Stimulated activated naive CD8-positive, alpha-beta T cell treated with anti-CD3 and anti-CD28 coated beads, Interleukin-15, amount 100 ng/mL, for 72 hours (primary cell): ENCODE results near the gene PKD1L1.

ENCODE experiments used
- ATAC-seq: fragments of 150-1000 bp; cut with Tn5 transposase; 2 replicates; pipeline ENCODE4 v1.10.0; 2021; ENCODE audit warnings: mild to moderate bottlenecking, moderate library complexity
- DNase-seq, 2 donors: peaks; one replicate each; pipeline ENCODE4 v3.0.0; 2021 to 2022
- H3K27ac Mint-ChIP-seq, 2 donors: one replicate each; pipeline ENCODE4 v1.8.0; 2022; ENCODE audit warnings: mild to moderate bottlenecking in 2 of 2, mixed read lengths in 2 of 2, moderate library complexity in 2 of 2
- H3K27me3 Mint-ChIP-seq: one replicate; pipeline ENCODE4 v1.8.0; 2022; ENCODE audit warnings: mixed read lengths
- H3K4me1 Mint-ChIP-seq: one replicate; pipeline ENCODE4 v1.8.0; 2022; ENCODE audit warnings: mild to moderate bottlenecking, mixed read lengths
- H3K4me3 Mint-ChIP-seq, 2 donors: one replicate each; pipeline ENCODE4 v1.8.0; 2022; ENCODE audit warnings: mild to moderate bottlenecking in 2 of 2, mixed read lengths in 2 of 2, moderate library complexity in 1 of 2
- H3K9me3 Mint-ChIP-seq, 2 donors: one replicate each; pipeline ENCODE4 v1.8.0; 2022; ENCODE audit warnings: mixed read lengths in 2 of 2

Gene PKD1L1

GRCh38 chr7:47780555-47780954, 167.7 kb downstream of the PKD1L1 start:
- ATAC-seq, result no peak
- Mint-ChIP-seq H3K27ac (no peak overlapping the region), H3K4me1 (no peaks in the 10 kb centered on the region), H3K4me3 (no peak overlapping the region), H3K27me3 (peaks cover 5% of the 10 kb centered on the region), H3K9me3 (no peaks in the 10 kb centered on the region)
- no peak for DNase-seq

- H3K4me1 Mint-ChIP-seq, result no peaks in the 10 kb centered on the region
- no peak overlapping the region for H3K4me3 Mint-ChIP-seq
- H3K27ac Mint-ChIP-seq, result no peak overlapping the region
Observed at GRCh38 chr7:47779341-47779771, 168.9 kb downstream of the PKD1L1 start.

GRCh38 chr7:47778153-47778661, 170.1 kb downstream of the PKD1L1 start:
- H3K4me3 Mint-ChIP-seq, result no peak overlapping the region
- no peak overlapping the region for H3K27ac Mint-ChIP-seq
- ATAC-seq, result no peak
- no peaks in the 10 kb centered on the region for H3K9me3 Mint-ChIP-seq
- no peak for DNase-seq
- no peaks in the 10 kb centered on the region for H3K4me1 Mint-ChIP-seq
- H3K27me3 Mint-ChIP-seq, result peaks cover 5% of the 10 kb centered on the region

More at GRCh38 chr7:47779341-47779771, 168.9 kb downstream of the PKD1L1 start:
- Mint-ChIP-seq H3K9me3 (no peaks in the 10 kb centered on the region), H3K27me3 (peaks cover 5% of the 10 kb centered on the region)
- DNase-seq (no peak), ATAC-seq (no peak)

- H3K27me3 Mint-ChIP-seq, result peaks cover 7% of the 10 kb centered on the region
- no peak for ATAC-seq
- H3K4me1 Mint-ChIP-seq, result no peaks in the 10 kb centered on the region
- H3K27ac Mint-ChIP-seq, result no peak overlapping the region
- DNase-seq, result no peak
- no peaks in the 10 kb centered on the region for H3K9me3 Mint-ChIP-seq
- no peak overlapping the region for H3K4me3 Mint-ChIP-seq
Observed at GRCh38 chr7:47777531-47778152, 170.6 kb downstream of the PKD1L1 start.

- Mint-ChIP-seq H3K4me1 (no peaks in the 10 kb centered on the region), H3K9me3 (no peaks in the 10 kb centered on the region), H3K4me3 (no peak overlapping the region), H3K27me3 (peaks cover 8% of the 10 kb centered on the region), H3K27ac (no peak overlapping the region)
- ATAC-seq (no peak), DNase-seq (no peak)
Observed at GRCh38 chr7:47776335-47776734, 171.9 kb downstream of the PKD1L1 start.

- Mint-ChIP-seq H3K4me3 (no peak overlapping the region), H3K4me1 (no peaks in the 10 kb centered on the region), H3K27me3 (peaks cover 8% of the 10 kb centered on the region), H3K27ac (no peak overlapping the region), H3K9me3 (no peaks in the 10 kb centered on the region)
- DNase-seq, result no peak
- no peak for ATAC-seq
Observed at GRCh38 chr7:47775238-47775637, 173.0 kb downstream of the PKD1L1 start.

- Mint-ChIP-seq H3K27ac (no peak overlapping the region), H3K4me3 (no peak overlapping the region), H3K27me3 (peaks cover 8% of the 10 kb centered on the region), H3K4me1 (no peaks in the 10 kb centered on the region), H3K9me3 (peaks cover 5 to 7% of the 10 kb centered on the region in 2 donors)
- DNase-seq (no peak), ATAC-seq (no peak)
Observed at GRCh38 chr7:47772492-47772891, 175.8 kb downstream of the PKD1L1 start.

GRCh38 chr7:47771990-47772360, 176.3 kb downstream of the PKD1L1 start:
- H3K9me3 Mint-ChIP-seq, result peaks cover 5 to 7% of the 10 kb centered on the region in 2 donors
- H3K27ac Mint-ChIP-seq, result no peak overlapping the region
- H3K4me1 Mint-ChIP-seq, result no peaks in the 10 kb centered on the region
- H3K4me3 Mint-ChIP-seq, result no peak overlapping the region
- DNase-seq (no peak), ATAC-seq (no peak)
- peaks cover 8% of the 10 kb centered on the region for H3K27me3 Mint-ChIP-seq

GRCh38 chr7:47771336-47771989, 176.8 kb downstream of the PKD1L1 start:
- no peak for ATAC-seq
- Mint-ChIP-seq H3K27me3 (peaks cover 8% of the 10 kb centered on the region), H3K4me3 (no peak overlapping the region), H3K4me1 (no peaks in the 10 kb centered on the region), H3K9me3 (peaks cover 5 to 7% of the 10 kb centered on the region in 2 donors), H3K27ac (no peak overlapping the region)
- DNase-seq, result no peak

GRCh38 chr7:47766126-47766525, 182.1 kb downstream of the PKD1L1 start:
- Mint-ChIP-seq H3K9me3 (peaks cover 5 to 7% of the 10 kb centered on the region in 2 donors), H3K4me3 (no peak overlapping the region), H3K27me3 (no peaks in the 10 kb centered on the region), H3K27ac (no peak overlapping the region), H3K4me1 (no peaks in the 10 kb centered on the region)
- ATAC-seq, result no peak
- no peak for DNase-seq

- Mint-ChIP-seq H3K9me3 (peaks cover 5 to 7% of the 10 kb centered on the region in 2 donors), H3K27ac (no peak overlapping the region), H3K27me3 (no peaks in the 10 kb centered on the region), H3K4me3 (no peak overlapping the region), H3K4me1 (no peaks in the 10 kb centered on the region)
- DNase-seq (no peak), ATAC-seq (no peak)
Observed at GRCh38 chr7:47765373-47765979, 182.8 kb downstream of the PKD1L1 start.

- Mint-ChIP-seq H3K4me3 (no peak overlapping the region), H3K27ac (no peak overlapping the region), H3K4me1 (no peaks in the 10 kb centered on the region), H3K9me3 (peaks cover 5 to 7% of the 10 kb centered on the region in 2 donors), H3K27me3 (no peaks in the 10 kb centered on the region)
- ATAC-seq (no peak), DNase-seq (no peak)
Observed at GRCh38 chr7:47764746-47765145, 183.5 kb downstream of the PKD1L1 start.

- H3K27me3 Mint-ChIP-seq, result no peaks in the 10 kb centered on the region
- H3K4me1 Mint-ChIP-seq, result no peaks in the 10 kb centered on the region
- H3K4me3 Mint-ChIP-seq, result no peak overlapping the region
- DNase-seq (no peak), ATAC-seq (no peak)
- H3K27ac Mint-ChIP-seq, result no peak overlapping the region
- peaks cover 2 to 4% of the 10 kb centered on the region in 2 donors for H3K9me3 Mint-ChIP-seq
Observed at GRCh38 chr7:47763063-47763974, 184.9 kb downstream of the PKD1L1 start.

- Mint-ChIP-seq H3K4me3 (no peak overlapping the region), H3K4me1 (no peaks in the 10 kb centered on the region), H3K27me3 (no peaks in the 10 kb centered on the region), H3K27ac (no peak overlapping the region), H3K9me3 (no peaks in the 10 kb centered on the region)
- no peak for ATAC-seq
- no peak for DNase-seq
Observed at GRCh38 chr7:47762746-47763062, 185.6 kb downstream of the PKD1L1 start.

GRCh38 chr7:47762207-47762606, 186.1 kb downstream of the PKD1L1 start:
- H3K27ac Mint-ChIP-seq, result no peak overlapping the region
- H3K9me3 Mint-ChIP-seq, result no peaks in the 10 kb centered on the region
- H3K27me3 Mint-ChIP-seq, result no peaks in the 10 kb centered on the region
- no peaks in the 10 kb centered on the region for H3K4me1 Mint-ChIP-seq
- no peak for DNase-seq
- ATAC-seq, result no peak
- H3K4me3 Mint-ChIP-seq, result no peak overlapping the region
